ENCODE data around the gene NEURL4.

GRCh38 chr17:7309628-7310027 is 19.5 kb downstream of the NEURL4 start:
- TF ChIP-seq CTCF (IDR thresholded peaks at IDR 0.05) = no peak
- no peak for TF ChIP-seq POLR2A (IDR thresholded peaks at IDR 0.05)
- TF ChIP-seq POLR2AphosphoS5 (IDR thresholded peaks at IDR 0.05; ENCODE audit: insufficient read depth in 1 of 2, low read depth in 1 of 2) = no peak
